ENCODE measurements around the gene PLPPR3.

The PLPPR3 gene

DNA sequence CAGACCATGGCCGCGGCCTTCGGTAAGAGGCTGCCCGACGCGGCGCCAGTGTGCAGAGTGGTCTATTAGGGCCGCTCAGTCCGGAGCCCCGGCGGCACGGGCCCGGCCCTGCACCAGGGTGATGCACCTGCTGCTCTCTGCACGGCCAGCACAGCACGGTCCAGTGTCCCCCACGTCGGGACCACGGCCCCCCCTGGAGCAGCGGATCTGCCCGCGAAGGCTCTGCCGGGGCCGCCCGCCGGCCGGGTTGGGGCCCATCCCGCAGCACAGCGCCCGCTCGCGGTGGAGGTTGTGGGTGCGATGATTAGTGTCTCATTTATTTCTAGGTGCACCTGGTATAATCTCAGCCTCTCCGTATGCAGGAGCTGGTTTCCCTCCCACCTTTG lies 16.6 kb downstream of the PLPPR3 start:
- no peak for TF ChIP-seq CTCF (IDR thresholded peaks at IDR 0.05; ENCODE audit: borderline replicate concordance, insufficient read depth, low read depth, low read length)
- H3K4me3 ChIP-seq (ENCODE audit: low read depth, low read length): no peak overlapping the region

DNA sequence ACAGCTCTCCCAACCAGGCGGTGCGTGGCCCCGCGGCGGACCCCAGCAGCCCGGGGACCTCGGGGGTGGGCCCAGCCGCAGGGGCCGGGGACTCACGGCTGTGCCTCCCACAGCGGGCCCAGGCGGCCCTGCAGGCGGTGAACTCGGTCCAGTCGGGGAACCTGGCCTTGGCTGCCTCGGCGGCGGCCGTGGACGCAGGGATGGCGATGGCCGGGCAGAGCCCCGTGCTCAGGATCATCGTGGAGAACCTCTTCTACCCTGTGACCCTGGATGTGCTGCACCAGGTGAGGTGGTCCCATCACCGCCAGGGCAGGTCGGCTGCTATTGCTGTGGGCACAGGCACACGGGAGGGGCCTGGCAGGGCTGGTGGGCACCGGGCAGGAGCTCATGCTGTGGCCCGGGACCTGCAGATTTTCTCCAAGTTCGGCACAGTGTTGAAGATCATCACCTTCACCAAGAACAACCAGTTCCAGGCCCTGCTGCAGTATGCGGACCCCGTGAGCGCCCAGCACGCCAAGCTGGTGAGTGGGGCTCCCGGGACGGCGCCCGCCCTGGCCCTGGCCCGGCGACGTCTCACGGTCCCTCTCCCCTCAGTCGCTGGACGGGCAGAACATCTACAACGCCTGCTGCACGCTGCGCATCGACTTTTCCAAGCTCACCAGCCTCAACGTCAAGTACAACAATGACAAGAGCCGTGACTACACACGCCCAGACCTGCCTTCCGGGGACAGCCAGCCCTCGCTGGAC lies 17.2 kb downstream of the PLPPR3 start:
- no peak for TF ChIP-seq CTCF (IDR thresholded peaks at IDR 0.05; ENCODE audit: borderline replicate concordance, insufficient read depth, low read depth, low read length)
- no peak overlapping the region for H3K4me3 ChIP-seq (ENCODE audit: low read depth, low read length)

GRCh38 chr19:803686-804418 lies 17.9 kb downstream of the PLPPR3 start:
- no peak for TF ChIP-seq CTCF (IDR thresholded peaks at IDR 0.05; ENCODE audit: borderline replicate concordance, insufficient read depth, low read depth, low read length)
- no peak overlapping the region for H3K4me3 ChIP-seq (ENCODE audit: low read depth, low read length)

DNA sequence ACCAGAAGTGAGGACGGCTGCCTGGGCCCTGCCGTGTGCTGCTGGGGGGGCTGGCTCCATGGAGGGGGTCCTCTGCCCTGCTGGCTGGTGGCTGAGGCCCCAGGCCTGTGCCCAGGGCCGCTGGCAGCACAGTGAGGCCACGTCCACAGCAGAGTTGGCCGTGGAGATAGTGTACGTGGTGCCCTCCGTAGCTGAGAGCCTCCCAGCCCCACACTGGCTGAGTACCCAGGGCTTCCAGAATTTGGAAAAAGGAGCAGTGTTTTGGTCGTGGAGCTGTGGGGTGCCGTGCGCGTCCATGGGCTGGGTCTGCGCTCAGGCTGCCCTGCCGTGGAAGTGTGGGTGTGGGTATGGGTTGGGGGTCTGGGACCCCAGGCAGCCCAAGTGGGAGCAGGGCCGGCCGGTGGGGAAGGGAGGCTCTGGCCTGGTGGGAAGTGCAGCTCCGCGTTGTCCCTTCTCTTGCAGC lies 18.6 kb downstream of the PLPPR3 start:
- no peak overlapping the region for H3K4me3 ChIP-seq (ENCODE audit: low read depth, low read length)
- no peak for TF ChIP-seq CTCF (IDR thresholded peaks at IDR 0.05; ENCODE audit: borderline replicate concordance, insufficient read depth, low read depth, low read length)

GRCh38 chr19:802498-803098 lies 19.2 kb downstream of the PLPPR3 start:
- no peak for TF ChIP-seq CTCF (IDR thresholded peaks at IDR 0.05; ENCODE audit: borderline replicate concordance, insufficient read depth, low read depth, low read length)
- H3K4me3 ChIP-seq (ENCODE audit: low read depth, low read length): no peak overlapping the region

GRCh38 chr19:801861-802497 lies 19.8 kb downstream of the PLPPR3 start:
- H3K4me3 ChIP-seq (ENCODE audit: low read depth, low read length): no peak overlapping the region
- TF ChIP-seq CTCF (IDR thresholded peaks at IDR 0.05; ENCODE audit: borderline replicate concordance, insufficient read depth, low read depth, low read length): no peak

Data from GM12875 (cell line).